ENCODE results near the gene MN1.

- TF ChIP-seq ZNF8 (CRISPR knock-in tag; IDR thresholded peaks at IDR 0.05) (no peak), POU6F1 (CRISPR knock-in tag; IDR thresholded peaks at IDR 0.05; ENCODE audit: borderline replicate concordance, low read depth) (no peak), ARNTL (CRISPR knock-in tag; IDR thresholded peaks at IDR 0.05; ENCODE audit: borderline replicate concordance, low read depth) (no peak), CSRNP3 (CRISPR knock-in tag; IDR thresholded peaks at IDR 0.05) (no peak), TCF4 (CRISPR knock-in tag; IDR thresholded peaks at IDR 0.05; ENCODE audit: borderline replicate concordance) (no peak), GLIS3 (CRISPR knock-in tag; IDR thresholded peaks at IDR 0.05) (no peak)
- TF ChIP-seq, protein P1, sequence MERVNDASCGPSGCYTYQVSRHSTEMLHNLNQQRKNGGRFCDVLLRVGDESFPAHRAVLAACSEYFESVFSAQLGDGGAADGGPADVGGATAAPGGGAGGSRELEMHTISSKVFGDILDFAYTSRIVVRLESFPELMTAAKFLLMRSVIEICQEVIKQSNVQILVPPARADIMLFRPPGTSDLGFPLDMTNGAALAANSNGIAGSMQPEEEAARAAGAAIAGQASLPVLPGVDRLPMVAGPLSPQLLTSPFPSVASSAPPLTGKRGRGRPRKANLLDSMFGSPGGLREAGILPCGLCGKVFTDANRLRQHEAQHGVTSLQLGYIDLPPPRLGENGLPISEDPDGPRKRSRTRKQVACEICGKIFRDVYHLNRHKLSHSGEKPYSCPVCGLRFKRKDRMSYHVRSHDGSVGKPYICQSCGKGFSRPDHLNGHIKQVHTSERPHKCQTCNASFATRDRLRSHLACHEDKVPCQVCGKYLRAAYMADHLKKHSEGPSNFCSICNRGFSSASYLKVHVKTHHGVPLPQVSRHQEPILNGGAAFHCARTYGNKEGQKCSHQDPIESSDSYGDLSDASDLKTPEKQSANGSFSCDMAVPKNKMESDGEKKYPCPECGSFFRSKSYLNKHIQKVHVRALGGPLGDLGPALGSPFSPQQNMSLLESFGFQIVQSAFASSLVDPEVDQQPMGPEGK (CRISPR knock-in tag; IDR thresholded peaks at IDR 0.05; ENCODE audit: borderline replicate concordance): no peak
Observed at GRCh38 chr22:27772081-27772983, 29.2 kb downstream of the MN1 start.

All from SK-N-SH treated with all-trans-retinoic acid at 6 μM for 48 hours (cell line).